HTR-8/SVneo (cell line): Measurements from ENCODE around the gene MIPOL1.
"Not testable (repeated sequence)": the region's sequence is repeated elsewhere in the genome, so short reads cannot be mapped to it uniquely, and the experiment has no call there.

ENCODE experiments used
- DNase-seq: peaks from one replicate; pipeline ENCODE4 v3.0.0; 2011; ENCODE audit warnings: low spot score, mixed read lengths; ENCODE audit not compliant: insufficient read length
- FAIRE-seq: peaks from 2 replicates; lab custom pipeline; 2011; peaks lifted over from hg19 to GRCh38; lab: Jason Lieb, UNC

MIPOL1 gene

GRCh38 chr14:37272569-37272968 lies 74.8 kb downstream of the MIPOL1 start:
- no peak for DNase-seq
- no peak for FAIRE-seq

GRCh38 chr14:37274652-37275051 lies 76.9 kb downstream of the MIPOL1 start:
- DNase-seq (no peak), FAIRE-seq (no peak)

GRCh38 chr14:37275963-37276362 lies 78.2 kb downstream of the MIPOL1 start:
- no peak for FAIRE-seq

DNA sequence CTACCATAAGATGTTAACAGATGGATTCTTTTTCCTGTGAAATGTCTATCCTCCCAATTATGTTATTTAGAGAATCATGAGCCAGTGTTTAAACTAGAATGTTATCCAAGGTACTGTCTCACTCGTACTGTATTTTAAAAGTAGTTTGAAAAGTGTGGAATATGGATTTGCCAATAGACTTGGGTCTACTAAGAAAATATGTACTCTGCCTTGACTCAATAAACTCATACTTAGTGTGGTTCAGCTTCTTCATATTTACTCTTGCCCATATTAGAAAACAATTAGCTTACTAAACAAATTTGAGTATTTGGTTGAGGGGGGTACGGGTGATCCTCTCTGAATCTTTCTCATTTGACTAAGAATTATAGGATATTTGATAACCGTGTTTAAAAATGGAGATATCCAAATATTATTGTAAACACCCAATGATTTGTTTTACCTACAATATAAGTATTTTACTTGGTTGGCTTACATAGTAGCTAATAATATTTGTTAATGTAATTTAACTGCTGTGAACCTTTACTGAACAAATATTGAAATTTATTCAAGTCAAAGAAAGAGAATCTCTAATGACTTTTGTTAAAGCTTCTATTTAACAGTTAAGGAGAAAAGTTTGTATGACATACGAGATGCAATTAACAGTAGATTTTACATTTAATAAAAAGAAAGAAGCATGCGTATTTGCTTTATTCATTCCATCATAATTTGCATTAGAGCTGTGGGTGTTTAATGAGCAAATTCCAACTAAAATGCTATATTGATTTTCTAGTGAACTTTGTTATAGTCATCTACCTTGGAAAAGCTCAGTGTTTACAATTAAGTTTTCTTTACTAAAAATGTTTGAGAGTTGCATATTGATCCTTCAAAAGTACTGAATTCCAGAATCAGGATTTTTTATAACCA lies 81.2 kb downstream of the MIPOL1 start:
- no peak for DNase-seq
- FAIRE-seq: no peak

More at GRCh38 chr14:37275963-37276362, 78.2 kb downstream of the MIPOL1 start:
- no peak for DNase-seq

- FAIRE-seq (no peak), DNase-seq (no peak)
Observed at GRCh38 chr14:37279818-37280217, 82.1 kb downstream of the MIPOL1 start.

GRCh38 chr14:37284760-37285159 lies 87.0 kb downstream of the MIPOL1 start:
- no peak for FAIRE-seq
- DNase-seq: no peak

GRCh38 chr14:37285220-37285619 lies 87.5 kb downstream of the MIPOL1 start:
- FAIRE-seq: no peak
- no peak for DNase-seq

DNA sequence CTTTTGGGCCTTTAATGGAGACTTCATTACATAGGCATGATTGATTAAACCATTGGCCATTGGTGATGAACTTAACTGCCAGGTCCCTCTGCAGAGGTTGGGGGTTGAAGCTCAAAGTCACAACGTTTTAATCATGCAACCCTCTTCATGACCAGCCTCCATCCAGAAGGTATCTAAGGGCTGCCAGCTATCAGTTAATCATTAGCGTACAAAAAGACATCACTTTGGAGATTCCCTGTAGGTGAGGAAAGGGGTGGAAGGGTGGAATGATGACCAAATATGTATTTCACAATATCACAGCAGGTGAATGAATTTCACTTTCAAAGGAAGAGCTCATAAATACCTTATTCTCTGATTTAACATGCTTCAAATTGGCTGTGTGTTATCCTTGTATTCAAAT lies 92.0 kb downstream of the MIPOL1 start:
- no peak for FAIRE-seq
- no peak for DNase-seq

- not testable (repeated sequence) for FAIRE-seq, DNase-seq
Observed at GRCh38 chr14:37295262-37295661, 97.5 kb downstream of the MIPOL1 start.

DNA sequence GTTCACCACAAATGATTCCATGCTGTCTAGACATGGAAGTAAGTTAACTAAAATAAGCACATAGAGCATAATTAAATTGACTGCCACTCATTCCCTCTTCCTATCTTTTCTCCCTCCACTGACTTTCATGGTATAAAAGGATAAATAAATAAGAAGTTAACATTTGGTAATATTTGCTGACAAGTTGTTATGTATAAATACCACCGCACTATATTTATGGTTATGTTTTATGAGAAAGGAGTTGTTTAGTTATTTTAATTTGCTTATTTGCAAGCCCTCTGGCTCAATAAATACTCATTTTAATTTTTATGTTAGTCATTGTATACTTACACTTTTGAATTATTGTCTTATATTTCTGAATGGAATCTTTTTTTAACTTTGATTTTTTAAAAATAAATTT lies 113.5 kb downstream of the MIPOL1 start:
- DNase-seq: no peak
- FAIRE-seq: no peak

DNA sequence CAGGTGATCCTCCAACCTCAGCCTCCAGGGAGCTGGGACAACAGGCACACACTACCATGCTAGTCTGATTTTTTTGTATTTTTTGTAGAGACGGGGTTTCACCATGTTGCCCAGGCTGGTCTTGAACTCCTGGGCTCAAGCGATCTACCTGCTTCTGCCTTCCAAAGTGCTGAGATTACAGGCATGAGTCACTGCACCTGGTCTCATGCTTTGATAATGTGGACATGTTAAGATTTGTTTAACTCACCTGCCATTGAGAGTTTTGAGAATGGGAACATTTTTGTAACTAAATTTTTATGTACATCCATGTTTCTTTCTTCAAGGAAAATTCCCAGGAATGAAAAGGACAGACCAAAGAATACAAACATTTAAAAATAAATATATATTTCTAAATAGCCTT lies 121.2 kb downstream of the MIPOL1 start:
- DNase-seq (no peak), FAIRE-seq (no peak)

DNA sequence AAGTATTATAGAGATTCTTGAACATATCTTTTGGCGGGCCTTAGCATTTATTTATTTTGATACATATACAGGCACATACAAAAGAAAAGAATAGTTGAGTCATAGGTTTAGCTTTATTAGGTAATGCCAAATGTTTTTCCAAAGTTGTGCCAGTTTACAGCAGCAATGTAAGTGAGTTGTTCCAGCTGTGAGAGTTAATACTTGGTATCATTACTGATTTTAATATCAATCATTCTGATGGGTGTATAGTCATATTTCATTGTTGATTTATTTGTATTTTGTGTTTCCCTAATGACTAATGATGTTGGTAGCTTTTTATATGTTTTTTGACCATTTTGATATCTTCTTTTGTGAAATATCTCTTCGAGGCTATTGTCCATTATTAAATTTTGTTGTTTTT lies 122.4 kb downstream of the MIPOL1 start:
- FAIRE-seq (no peak), DNase-seq (no peak)

- FAIRE-seq (no peak), DNase-seq (no peak)
Observed at GRCh38 chr14:37325332-37325731, 127.6 kb downstream of the MIPOL1 start.

DNA sequence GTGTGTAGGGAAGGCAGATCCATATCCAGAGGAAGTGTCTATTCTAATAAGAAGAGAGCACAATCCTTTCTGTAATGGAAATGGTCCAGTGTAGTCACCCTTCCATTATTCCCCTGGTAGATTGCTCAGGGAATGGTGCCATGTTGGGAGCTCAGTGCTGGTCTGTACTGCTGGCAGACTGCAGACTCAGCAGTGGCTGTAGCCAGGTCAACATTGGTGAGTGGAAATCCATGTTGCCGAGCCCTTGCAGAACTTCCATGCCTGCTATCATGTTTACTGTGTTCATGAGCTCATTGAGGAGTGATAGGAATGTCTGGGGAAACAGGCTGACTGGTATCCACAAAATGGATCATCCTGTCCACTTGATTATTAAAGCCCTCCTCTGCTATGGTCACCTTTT lies 128.7 kb downstream of the MIPOL1 start:
- DNase-seq (no peak), FAIRE-seq (no peak)

DNA sequence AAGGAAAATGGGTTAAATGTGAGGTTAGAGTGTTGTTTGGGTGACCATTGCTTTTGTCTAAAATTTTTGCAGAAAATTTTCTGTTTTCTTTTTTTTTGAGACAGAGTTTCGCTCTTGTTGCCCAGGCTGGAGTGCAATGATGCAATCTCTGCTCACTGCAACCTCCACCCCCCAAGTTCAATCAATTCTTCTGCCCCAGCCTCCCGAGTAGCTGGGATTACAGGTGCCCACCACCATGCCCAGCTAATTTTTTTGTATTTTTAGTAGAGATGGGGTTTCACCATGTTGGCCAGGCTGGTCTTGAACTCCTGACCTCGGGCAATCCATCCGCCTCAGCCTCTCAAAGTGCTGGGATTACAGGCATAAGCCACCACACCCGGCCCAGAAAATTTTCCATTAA lies 130.2 kb downstream of the MIPOL1 start:
- not testable (repeated sequence) for DNase-seq, FAIRE-seq

DNA sequence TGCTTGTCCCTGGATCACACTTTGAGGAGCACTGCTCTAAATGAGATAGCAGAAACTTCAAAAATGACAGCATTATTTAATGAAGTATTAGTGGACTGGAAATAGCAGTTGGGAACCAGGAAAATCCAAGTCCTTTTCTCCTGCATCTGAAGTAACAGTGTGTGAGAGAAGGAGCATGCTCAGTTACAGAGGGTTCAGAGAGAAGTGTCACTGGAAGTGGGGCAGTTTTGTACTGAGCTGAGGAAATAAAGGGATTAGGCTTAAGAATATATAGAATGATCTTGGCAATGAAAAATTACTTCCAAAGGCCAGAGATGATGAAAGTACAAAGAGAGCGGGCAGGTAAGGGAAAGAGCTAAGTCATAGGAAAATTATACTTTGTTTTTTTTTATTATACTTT lies 130.9 kb downstream of the MIPOL1 start:
- DNase-seq: no peak
- FAIRE-seq: no peak

GRCh38 chr14:37329189-37330001 lies 131.7 kb downstream of the MIPOL1 start:
- FAIRE-seq (no peak), DNase-seq (no peak)

DNA sequence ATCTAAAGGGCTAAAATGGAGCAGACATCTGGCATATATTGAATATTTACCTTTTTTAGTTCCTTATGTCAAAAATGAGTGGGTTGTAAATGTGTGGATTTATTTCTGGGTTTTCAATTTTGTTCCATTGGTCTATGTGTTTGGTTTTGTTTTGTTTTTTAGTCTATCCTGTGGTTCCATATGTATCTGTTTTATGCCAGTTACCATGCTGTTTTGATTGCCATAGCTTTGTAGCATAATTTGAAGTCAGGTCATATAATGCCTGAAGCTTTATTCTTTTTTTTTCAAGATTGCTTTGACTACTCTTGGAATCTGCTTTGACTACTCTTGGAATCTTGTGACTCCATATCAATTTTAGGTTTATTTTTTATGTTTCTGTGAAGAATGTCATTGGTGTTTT lies 133.2 kb downstream of the MIPOL1 start:
- DNase-seq: no peak
- no peak for FAIRE-seq

DNA sequence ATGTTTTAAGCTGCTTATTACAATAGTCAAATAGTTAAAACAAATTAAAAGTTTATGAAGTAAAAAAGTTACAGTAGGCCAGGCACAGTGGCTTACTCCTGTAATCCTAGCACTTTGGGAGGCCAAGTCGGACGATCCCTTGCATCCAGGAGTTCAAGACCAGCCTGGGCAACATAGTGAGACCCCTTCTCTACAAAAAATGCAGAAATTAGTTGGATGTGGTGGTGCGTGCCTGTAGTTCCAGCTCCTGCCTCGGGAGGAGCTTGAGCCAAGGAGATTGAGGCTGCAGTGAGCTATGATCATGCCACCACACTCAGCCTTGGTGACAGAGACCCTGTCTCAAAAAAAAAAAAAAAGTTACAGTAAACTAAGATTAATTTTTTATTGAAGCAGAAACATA lies 142.6 kb downstream of the MIPOL1 start:
- DNase-seq: no peak
- no peak for FAIRE-seq

DNA sequence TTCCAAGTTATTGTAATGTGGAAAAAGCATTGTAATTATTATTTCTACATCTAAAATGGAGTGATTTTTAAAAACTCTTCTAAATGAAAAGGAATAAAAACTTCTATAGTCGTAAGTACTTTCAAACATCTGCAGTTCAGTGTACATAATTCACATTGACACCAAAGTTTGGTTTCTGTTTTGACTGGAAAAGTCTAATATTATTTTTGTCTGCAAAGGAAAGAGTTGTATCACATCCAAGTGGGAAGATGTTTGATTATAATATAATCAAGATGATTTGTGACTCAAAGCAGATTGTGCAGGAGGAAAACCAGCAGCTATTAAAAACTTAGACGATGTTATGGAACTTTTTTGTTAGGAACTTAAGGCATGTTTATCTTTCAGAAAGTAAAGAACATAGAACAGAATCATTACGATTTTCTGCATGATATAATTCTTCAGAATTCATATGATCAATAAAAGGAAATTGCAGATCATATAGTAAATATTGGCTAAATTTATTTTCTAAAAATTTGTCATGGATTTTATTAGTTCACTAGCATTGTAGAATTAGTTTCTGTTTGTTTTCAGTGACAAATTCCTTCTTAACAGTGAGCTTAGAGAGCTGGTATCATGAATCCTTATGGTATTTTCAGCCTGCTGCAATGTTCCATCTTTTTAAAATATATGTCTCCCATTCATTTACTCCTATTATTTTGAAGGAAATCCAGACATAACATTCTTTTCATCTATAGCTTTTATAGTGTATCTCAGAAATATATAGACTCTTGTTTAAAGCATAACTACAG lies 145.8 kb downstream of the MIPOL1 start:
- no peak for FAIRE-seq
- DNase-seq: no peak
